ENCODE data around the gene WDFY3.

The WDFY3 gene

GRCh38 chr4:84681486-84682274 lies 284.8 kb downstream of the WDFY3 start:
- no peaks in the 10 kb centered on the region for H3F3A ChIP-seq (ENCODE audit: low read depth)
- TF ChIP-seq EZH2phosphoT487 (IDR thresholded peaks at IDR 0.05; ENCODE audit: borderline replicate concordance) (no peak), CTCF (conservative IDR thresholded peaks at IDR 0.05; ENCODE audit: low read length) (no peak)
- no peaks in the 10 kb centered on the region for H3K9me2 ChIP-seq (replicated peaks; ENCODE audit: low read depth, low read length)
- no peaks in the 10 kb centered on the region for H3K27me3 ChIP-seq (ENCODE audit: insufficient read depth, low read length, poor library complexity, severe bottlenecking)
- H3K9ac ChIP-seq (ENCODE audit: low read depth, low read length, poor library complexity, severe bottlenecking): no peak overlapping the region
- H4K20me1 ChIP-seq (ENCODE audit: insufficient read depth, low read length, poor library complexity, severe bottlenecking): no peaks in the 10 kb centered on the region
- no peaks in the 10 kb centered on the region for H3K9me3 ChIP-seq (ENCODE audit: insufficient read depth, low read depth, low read length)
- H2AFZ ChIP-seq (ENCODE audit: low read length): no peak overlapping the region
- H3K4me1 ChIP-seq (ENCODE audit: insufficient read depth, low read length, poor library complexity, severe bottlenecking): peaks cover 11% of the 10 kb centered on the region
- no peak overlapping the region for H3K4me2 ChIP-seq (ENCODE audit: low read depth, low read length, poor library complexity, severe bottlenecking)
- peaks cover 35% of the 10 kb centered on the region; the same call in 1 of the 2 replicates for H3K36me3 ChIP-seq (ENCODE audit: insufficient read depth, low read length)
- no peak overlapping the region for H3K4me3 ChIP-seq (ENCODE audit: low read length, poor library complexity, severe bottlenecking)
- H3K79me2 ChIP-seq (ENCODE audit: insufficient read depth, low read length): no peaks in the 10 kb centered on the region

GRCh38 chr4:84680956-84681355 lies 285.5 kb downstream of the WDFY3 start:
- H3K4me3 ChIP-seq (ENCODE audit: low read length, poor library complexity, severe bottlenecking): no peak overlapping the region
- no peaks in the 10 kb centered on the region for H4K20me1 ChIP-seq (ENCODE audit: insufficient read depth, low read length, poor library complexity, severe bottlenecking)
- H3K4me2 ChIP-seq (ENCODE audit: low read depth, low read length, poor library complexity, severe bottlenecking): no peak overlapping the region
- H3F3A ChIP-seq (ENCODE audit: low read depth): no peaks in the 10 kb centered on the region
- peaks cover 36% of the 10 kb centered on the region; the same call in 1 of the 2 replicates for H3K36me3 ChIP-seq (ENCODE audit: insufficient read depth, low read length)
- no peak overlapping the region for H2AFZ ChIP-seq (ENCODE audit: low read length)
- no peak overlapping the region for H3K9ac ChIP-seq (ENCODE audit: low read depth, low read length, poor library complexity, severe bottlenecking)
- no peaks in the 10 kb centered on the region for H3K9me2 ChIP-seq (replicated peaks; ENCODE audit: low read depth, low read length)
- peaks cover 11% of the 10 kb centered on the region for H3K4me1 ChIP-seq (ENCODE audit: insufficient read depth, low read length, poor library complexity, severe bottlenecking)
- H3K27me3 ChIP-seq (ENCODE audit: insufficient read depth, low read length, poor library complexity, severe bottlenecking): no peaks in the 10 kb centered on the region
- no peaks in the 10 kb centered on the region for H3K9me3 ChIP-seq (ENCODE audit: insufficient read depth, low read depth, low read length)
- no peak for TF ChIP-seq EZH2phosphoT487 (IDR thresholded peaks at IDR 0.05; ENCODE audit: borderline replicate concordance)
- TF ChIP-seq CTCF (conservative IDR thresholded peaks at IDR 0.05; ENCODE audit: low read length): no peak
- no peaks in the 10 kb centered on the region for H3K79me2 ChIP-seq (ENCODE audit: insufficient read depth, low read length)

GRCh38 chr4:84678976-84679744 lies 287.3 kb downstream of the WDFY3 start:
- Histone ChIP-seq H3F3A (ENCODE audit: low read depth) (no peaks in the 10 kb centered on the region), H3K27me3 (ENCODE audit: insufficient read depth, low read length, poor library complexity, severe bottlenecking) (no peaks in the 10 kb centered on the region), H3K4me2 (ENCODE audit: low read depth, low read length, poor library complexity, severe bottlenecking) (no peak overlapping the region), H3K9me2 (replicated peaks; ENCODE audit: low read depth, low read length) (no peaks in the 10 kb centered on the region), H2AFZ (ENCODE audit: low read length) (no peak overlapping the region), H4K20me1 (ENCODE audit: insufficient read depth, low read length, poor library complexity, severe bottlenecking) (no peaks in the 10 kb centered on the region), H3K4me3 (ENCODE audit: low read length, poor library complexity, severe bottlenecking) (no peak overlapping the region), H3K9ac (ENCODE audit: low read depth, low read length, poor library complexity, severe bottlenecking) (no peak overlapping the region), H3K79me2 (ENCODE audit: insufficient read depth, low read length) (no peaks in the 10 kb centered on the region), H3K4me1 (ENCODE audit: insufficient read depth, low read length, poor library complexity, severe bottlenecking) (peaks cover 11% of the 10 kb centered on the region), H3K36me3 (ENCODE audit: insufficient read depth, low read length) (peaks cover 42% of the 10 kb centered on the region; the same call in 1 of the 2 replicates), H3K9me3 (ENCODE audit: insufficient read depth, low read depth, low read length) (no peaks in the 10 kb centered on the region)
- TF ChIP-seq CTCF (conservative IDR thresholded peaks at IDR 0.05; ENCODE audit: low read length) (no peak), EZH2phosphoT487 (IDR thresholded peaks at IDR 0.05; ENCODE audit: borderline replicate concordance) (no peak)
